ENCODE data around the gene APCDD1L.

APCDD1L gene

DNA sequence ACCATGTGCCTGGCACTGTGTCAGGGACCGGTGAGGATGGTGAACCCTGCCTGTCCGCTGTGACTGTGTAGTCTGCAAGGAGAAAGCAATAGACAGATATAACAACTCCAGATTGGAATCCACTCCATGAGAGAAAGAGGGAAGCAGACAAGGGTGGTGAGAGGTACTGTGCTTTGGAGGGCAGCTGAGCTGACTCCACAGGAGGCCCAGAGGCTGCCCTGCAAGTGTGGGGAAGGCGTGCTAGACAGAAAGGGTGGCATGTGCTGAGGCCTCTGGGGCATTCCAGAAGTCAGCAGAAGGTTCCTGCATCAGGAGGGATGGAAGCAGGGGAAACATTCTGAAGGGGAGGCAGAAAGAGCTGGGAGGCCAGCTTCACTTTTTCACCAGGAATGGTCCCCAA, 39.3 kb upstream of the APCDD1L start:
- Histone ChIP-seq H3K9me3 (ENCODE audit: low read length) (no peaks in the 10 kb centered on the region), H3K9ac (ENCODE audit: low read length) (no peak overlapping the region), H3K4me3 (ENCODE audit: low read depth, low read length, poor library complexity, severe bottlenecking) (no peak overlapping the region), H3K36me3 (ENCODE audit: insufficient read depth, low read length) (no peaks in the 10 kb centered on the region), H3K79me2 (ENCODE audit: insufficient read depth, low read length) (no peaks in the 10 kb centered on the region), H4K20me1 (ENCODE audit: insufficient read depth, low read length) (no peaks in the 10 kb centered on the region), H3F3A (ENCODE audit: insufficient read depth, low read length) (no peaks in the 10 kb centered on the region), H3K9me2 (ENCODE audit: low read depth, low read length) (no peaks in the 10 kb centered on the region), H3K4me1 (ENCODE audit: insufficient read depth, low read length, severe bottlenecking) (no peaks in the 10 kb centered on the region), H2AFZ (ENCODE audit: low read length) (no peak overlapping the region), H3K27me3 (ENCODE audit: insufficient read depth, low read length) (peaks cover 12% of the 10 kb centered on the region), H3K27ac (ENCODE audit: low read depth, low read length, poor library complexity, severe bottlenecking) (no peak overlapping the region), H3K4me2 (ENCODE audit: low read length) (no peak overlapping the region)
- TF ChIP-seq, protein P1, sequence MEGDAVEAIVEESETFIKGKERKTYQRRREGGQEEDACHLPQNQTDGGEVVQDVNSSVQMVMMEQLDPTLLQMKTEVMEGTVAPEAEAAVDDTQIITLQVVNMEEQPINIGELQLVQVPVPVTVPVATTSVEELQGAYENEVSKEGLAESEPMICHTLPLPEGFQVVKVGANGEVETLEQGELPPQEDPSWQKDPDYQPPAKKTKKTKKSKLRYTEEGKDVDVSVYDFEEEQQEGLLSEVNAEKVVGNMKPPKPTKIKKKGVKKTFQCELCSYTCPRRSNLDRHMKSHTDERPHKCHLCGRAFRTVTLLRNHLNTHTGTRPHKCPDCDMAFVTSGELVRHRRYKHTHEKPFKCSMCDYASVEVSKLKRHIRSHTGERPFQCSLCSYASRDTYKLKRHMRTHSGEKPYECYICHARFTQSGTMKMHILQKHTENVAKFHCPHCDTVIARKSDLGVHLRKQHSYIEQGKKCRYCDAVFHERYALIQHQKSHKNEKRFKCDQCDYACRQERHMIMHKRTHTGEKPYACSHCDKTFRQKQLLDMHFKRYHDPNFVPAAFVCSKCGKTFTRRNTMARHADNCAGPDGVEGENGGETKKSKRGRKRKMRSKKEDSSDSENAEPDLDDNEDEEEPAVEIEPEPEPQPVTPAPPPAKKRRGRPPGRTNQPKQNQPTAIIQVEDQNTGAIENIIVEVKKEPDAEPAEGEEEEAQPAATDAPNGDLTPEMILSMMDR (IDR thresholded peaks at IDR 0.05; ENCODE audit: low read length), result no peak
- TF ChIP-seq EZH2 (IDR thresholded peaks at IDR 0.05; ENCODE audit: borderline replicate concordance, low read length), result no peak

- peaks cover 12% of the 10 kb centered on the region for H3K27me3 ChIP-seq (ENCODE audit: insufficient read depth, low read length)
- no peaks in the 10 kb centered on the region for H3K9me2 ChIP-seq (ENCODE audit: low read depth, low read length)
- no peak overlapping the region for H3K4me3 ChIP-seq (ENCODE audit: low read depth, low read length, poor library complexity, severe bottlenecking)
- H3K4me1 ChIP-seq (ENCODE audit: insufficient read depth, low read length, severe bottlenecking), result no peaks in the 10 kb centered on the region
- no peak for TF ChIP-seq EZH2 (IDR thresholded peaks at IDR 0.05; ENCODE audit: borderline replicate concordance, low read length)
- TF ChIP-seq, protein P1 (IDR thresholded peaks at IDR 0.05; ENCODE audit: low read length), result no peak
- H3K4me2 ChIP-seq (ENCODE audit: low read length), result no peak overlapping the region
- H3K9ac ChIP-seq (ENCODE audit: low read length), result no peak overlapping the region
- no peaks in the 10 kb centered on the region for H3K9me3 ChIP-seq (ENCODE audit: low read length)
- no peak overlapping the region for H2AFZ ChIP-seq (ENCODE audit: low read length)
- H3K36me3 ChIP-seq (ENCODE audit: insufficient read depth, low read length), result no peaks in the 10 kb centered on the region
- H3F3A ChIP-seq (ENCODE audit: insufficient read depth, low read length), result no peaks in the 10 kb centered on the region
- no peak overlapping the region for H3K27ac ChIP-seq (ENCODE audit: low read depth, low read length, poor library complexity, severe bottlenecking)
- H4K20me1 ChIP-seq (ENCODE audit: insufficient read depth, low read length), result no peaks in the 10 kb centered on the region
- no peaks in the 10 kb centered on the region for H3K79me2 ChIP-seq (ENCODE audit: insufficient read depth, low read length)
Measured at GRCh38 chr20:58553841-58554240, 38.6 kb upstream of the APCDD1L start.

- Histone ChIP-seq H3K4me1 (ENCODE audit: insufficient read depth, low read length, severe bottlenecking) (no peaks in the 10 kb centered on the region), H3K4me3 (ENCODE audit: low read depth, low read length, poor library complexity, severe bottlenecking) (no peak overlapping the region), H3K79me2 (ENCODE audit: insufficient read depth, low read length) (no peaks in the 10 kb centered on the region), H4K20me1 (ENCODE audit: insufficient read depth, low read length) (no peaks in the 10 kb centered on the region), H3F3A (ENCODE audit: insufficient read depth, low read length) (no peaks in the 10 kb centered on the region), H3K9me3 (ENCODE audit: low read length) (no peaks in the 10 kb centered on the region), H3K27me3 (ENCODE audit: insufficient read depth, low read length) (peaks cover 12% of the 10 kb centered on the region), H2AFZ (ENCODE audit: low read length) (no peak overlapping the region), H3K9me2 (ENCODE audit: low read depth, low read length) (no peaks in the 10 kb centered on the region), H3K4me2 (ENCODE audit: low read length) (no peak overlapping the region), H3K9ac (ENCODE audit: low read length) (no peak overlapping the region), H3K36me3 (ENCODE audit: insufficient read depth, low read length) (no peaks in the 10 kb centered on the region), H3K27ac (ENCODE audit: low read depth, low read length, poor library complexity, severe bottlenecking) (no peak overlapping the region)
- TF ChIP-seq EZH2 (IDR thresholded peaks at IDR 0.05; ENCODE audit: borderline replicate concordance, low read length), result no peak
- TF ChIP-seq, protein P1 (IDR thresholded peaks at IDR 0.05; ENCODE audit: low read length), result no peak
Measured at GRCh38 chr20:58553166-58553696, 38.0 kb upstream of the APCDD1L start.
